GM19035 (cell line): ENCODE data around the gene NADK.
"Not testable (repeated sequence)": the region's sequence is repeated elsewhere in the genome, so short reads cannot be mapped to it uniquely, and the experiment has no call there.

Source experiments
- ATAC-seq: cut with Tn5 transposase; IDR thresholded peaks from one replicate; pipeline ENCODE4 v1.9.1; 2021; ENCODE audit not compliant: unreplicated experiment

NADK gene

DNA sequence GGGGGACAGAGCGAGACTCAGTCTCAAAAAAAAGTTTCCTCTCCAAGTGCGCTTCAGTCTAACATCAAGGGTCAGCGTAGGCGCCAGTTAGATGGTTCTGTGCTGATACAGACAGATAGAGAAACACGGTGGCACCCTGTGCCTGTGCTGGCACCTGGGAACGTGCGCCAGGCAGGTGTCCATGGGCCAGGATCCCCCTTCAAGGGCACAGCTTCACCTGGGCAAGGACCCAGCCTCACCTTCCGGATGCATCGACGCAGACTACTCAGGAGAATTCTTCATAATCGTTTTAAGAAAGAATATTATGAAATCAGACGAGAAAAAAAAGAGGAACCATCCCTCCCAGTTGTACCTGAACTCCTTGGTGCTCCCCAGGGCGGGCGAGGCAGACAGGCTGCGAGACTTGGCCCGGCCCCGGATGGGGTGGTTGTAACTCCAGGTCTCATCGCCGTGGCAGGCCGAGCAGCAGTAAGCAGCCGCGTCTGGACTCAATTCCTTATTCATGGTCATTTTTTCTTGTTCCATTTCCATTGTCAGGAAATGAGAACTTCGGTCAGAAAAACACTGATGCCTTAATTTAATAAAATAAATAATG, 13.3 kb downstream of the NADK start:
- ATAC-seq, result no peak

DNA sequence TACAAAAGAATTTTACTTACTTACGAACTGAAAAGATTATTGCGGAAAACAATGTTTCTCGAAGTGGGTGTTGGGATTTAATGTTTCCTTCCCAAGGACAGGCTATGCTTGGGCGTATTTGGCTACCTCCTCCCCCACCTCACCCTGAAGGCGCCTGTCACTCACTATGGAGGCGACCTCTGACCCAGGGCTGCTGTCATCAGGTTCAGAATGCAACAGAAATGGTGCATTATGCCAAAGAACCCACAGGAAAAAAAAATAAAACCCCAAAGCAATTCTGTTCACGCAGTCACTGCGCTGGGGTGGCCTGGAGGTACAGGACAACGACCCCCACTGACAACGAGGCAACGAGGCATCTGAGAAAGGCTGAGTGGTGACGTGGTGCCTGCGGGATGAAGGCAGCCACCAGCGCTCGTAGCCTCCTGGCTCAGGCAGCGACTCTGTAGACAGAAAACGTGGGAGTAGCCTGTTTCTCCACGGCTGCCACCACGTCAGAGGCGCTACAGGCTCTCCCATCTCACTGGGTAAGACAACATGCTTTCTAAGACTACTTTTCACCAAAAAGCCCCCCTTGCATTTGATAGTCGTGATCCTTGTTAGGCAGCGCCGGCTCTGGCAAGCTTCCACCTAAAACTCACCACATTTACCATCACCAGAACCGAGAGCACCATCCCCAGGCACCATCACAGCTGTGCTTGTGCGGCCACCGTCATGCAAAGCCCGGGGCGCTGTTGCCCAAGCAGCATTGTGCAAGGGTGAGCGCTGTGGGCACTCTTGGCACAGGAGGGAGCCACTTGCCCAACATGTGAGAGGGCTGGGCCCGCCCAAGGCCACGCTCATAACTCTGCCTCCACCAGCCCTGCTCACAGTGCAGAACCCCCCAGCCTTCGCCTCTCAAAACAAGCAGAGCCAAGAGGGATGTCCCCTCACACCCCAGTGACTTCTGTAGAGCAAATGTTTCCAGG, 14.3 kb downstream of the NADK start:
- no peak for ATAC-seq

DNA sequence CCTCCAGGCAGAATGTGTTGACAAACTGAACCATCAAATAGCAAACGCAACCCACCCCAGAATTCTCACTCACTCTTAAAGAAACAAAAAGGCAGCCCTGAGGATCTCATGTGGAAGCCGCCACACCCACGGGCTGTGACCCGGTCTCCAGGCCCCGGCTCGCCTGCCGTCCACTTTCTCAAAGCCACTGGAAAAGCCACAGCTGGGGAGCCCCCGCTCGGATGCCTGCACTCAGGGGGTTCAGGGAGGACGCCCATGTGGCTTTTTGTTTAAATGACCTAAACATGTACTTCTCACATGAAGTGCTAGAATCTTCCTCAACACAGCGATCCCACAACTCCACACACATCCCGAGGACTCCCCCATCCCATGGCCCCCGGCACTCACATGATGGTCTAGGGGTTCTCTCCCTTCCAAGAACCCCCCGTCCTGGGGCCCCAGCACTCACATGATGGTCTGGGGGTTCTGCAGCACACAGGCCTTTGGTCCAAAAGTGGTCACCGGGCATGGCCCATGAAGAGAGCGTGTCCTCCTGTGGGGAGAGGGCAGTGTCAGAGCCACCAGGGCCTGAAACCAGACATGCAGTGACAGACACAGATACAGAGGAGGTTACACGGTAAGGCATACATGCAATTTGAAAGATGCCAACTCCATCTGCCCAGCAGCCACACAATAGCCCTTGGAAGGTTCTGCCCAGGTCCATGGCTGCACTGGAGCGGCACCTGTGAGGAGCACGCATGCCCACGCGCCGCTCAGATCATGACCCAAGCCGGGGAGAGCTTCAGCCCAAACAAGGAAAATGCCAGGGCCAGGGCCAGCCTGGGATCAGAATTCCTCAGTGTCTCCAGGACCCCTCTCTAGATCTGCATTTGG, 16.5 kb downstream of the NADK start:
- ATAC-seq, result no peak

DNA sequence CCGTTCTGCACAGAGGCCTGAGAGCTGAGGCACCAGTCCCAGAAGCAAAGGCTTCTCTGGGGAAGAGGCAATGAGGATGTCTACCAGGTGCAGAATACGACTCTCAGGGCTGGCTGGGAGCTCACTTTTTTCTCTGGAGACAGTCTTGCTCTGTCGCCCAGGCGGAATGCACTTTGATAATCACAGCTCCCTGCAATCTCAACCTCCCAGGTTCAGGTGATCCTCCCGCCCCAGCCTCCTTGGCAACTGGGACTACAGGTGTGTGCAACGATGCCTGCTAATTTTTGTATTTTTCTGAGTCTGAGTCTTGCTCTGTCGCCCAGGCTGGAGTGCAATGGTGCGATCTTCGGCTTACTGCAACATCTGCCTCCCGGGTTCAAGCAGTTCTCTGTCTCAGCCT, 17.6 kb downstream of the NADK start:
- ATAC-seq, result no peak

DNA sequence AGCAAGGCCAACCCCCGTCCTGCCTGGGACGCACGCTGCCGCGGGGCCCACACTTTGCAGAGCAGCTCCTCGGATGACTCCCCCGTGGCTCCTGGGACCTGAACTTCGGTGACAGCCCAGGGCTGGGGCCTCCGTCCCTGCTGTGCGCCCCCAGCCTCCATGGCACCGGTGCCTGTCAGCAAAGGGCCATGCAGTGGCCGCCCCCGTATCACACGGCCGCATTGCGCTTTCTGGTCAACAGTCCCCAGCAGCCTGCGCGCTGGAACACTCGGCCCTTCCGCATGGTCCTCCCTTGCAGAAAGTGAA, 18.0 kb downstream of the NADK start:
- ATAC-seq, result no peak

DNA sequence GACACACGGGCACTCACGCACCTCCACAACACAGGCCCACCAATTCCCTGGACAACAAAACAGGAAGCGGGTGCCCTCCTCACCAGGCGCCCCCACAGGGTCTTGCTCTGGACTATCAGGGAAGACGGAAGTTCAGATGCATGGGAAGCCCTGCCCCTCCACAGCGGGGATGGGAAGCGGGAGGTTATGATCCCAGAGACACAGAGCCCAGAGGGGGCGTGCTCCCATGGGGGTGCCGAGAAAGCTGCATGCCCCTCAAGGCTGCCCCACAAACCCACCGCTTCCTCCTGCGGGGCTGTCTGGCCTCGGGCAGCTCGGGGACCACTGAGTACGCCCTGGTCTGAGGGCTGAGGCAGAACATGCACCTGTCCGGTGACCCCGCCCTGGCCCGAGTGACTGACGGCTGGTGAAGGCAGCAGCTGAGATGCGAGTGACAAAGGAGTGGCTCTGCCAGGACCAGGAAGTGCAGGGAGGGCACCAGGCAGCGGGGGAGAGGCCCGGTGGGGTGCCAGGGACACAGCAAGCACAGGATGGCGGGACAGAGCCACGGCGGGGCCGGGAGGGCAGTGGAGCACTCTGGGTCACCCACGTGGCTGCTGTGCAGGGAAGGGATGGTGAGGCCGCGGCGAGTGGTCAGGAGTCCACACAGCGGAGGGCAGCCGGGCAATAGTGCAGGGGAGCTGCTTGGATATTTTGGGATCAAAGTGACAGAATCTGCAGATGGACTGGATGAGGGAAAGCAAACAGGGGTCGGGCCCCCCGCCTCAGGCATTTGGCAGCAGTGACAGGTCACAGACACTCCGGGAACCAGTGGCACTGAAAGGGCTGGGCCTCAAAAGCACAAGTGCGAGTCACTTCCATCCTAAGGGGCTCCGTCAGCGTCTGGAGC, 18.6 kb downstream of the NADK start:
- no peak for ATAC-seq

DNA sequence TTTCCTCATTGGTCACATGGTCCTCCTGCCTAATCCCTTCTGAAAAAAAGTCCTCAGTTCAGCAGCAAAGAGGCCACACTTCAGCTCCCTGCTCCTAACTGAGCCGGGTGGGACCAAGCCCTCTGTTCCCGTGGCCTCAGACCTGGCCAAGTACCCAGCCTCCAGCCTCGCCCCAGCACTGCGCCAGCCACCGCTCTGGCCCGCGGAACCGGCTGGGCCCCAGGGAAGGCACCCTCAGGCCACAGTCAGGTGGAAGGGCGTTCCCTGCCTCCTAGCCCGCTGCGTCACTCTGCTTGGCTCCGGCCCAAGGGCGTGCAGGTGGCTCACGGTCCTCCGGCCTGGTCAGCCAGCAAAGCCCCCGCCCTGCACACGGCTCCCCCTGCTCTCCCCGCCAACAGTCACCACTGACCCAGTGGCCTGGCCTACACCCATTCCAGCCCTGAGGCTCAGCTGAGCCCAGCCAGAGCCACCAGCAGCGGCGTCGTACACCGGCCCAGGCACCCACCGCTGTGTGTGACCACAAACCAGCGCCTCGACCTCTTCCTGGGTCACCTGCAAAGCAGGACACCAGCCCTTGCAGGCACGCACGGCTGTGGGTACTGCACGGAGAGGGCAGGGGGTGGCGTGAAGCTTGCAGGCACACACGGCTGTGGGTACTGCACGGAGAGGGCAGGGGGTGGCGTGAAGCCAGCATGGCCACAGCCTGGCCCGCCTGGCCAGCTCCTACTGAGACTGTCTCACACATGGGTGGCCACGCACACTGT, 19.4 kb downstream of the NADK start:
- no peak for ATAC-seq

DNA sequence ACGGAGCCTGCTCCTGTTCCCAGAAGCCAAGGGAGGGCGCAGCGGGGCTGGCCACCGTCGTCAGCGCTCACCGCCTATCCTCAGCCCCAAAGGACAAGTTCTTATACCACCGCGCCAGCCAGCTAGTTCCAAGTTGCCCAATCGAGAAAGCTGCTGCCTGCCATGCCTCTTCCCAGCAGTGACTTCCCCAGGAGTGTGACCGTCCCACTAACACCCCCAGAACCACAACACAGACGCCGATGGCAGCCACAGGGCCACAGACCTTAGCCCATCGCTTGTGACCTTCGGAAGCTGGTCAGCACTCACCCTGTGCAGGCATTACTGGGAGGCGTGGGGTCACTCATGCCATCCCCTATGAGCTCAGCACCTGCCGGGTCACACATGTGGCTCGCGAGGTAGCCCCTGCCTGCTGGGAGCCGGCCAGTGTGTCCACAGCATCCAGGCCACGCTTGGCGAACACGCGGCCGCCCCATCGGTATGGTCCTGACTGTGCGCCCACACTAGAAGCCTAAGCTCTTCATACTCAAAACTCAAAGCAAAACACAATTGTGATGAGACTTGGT, 20.1 kb downstream of the NADK start:
- ATAC-seq, result no peak

DNA sequence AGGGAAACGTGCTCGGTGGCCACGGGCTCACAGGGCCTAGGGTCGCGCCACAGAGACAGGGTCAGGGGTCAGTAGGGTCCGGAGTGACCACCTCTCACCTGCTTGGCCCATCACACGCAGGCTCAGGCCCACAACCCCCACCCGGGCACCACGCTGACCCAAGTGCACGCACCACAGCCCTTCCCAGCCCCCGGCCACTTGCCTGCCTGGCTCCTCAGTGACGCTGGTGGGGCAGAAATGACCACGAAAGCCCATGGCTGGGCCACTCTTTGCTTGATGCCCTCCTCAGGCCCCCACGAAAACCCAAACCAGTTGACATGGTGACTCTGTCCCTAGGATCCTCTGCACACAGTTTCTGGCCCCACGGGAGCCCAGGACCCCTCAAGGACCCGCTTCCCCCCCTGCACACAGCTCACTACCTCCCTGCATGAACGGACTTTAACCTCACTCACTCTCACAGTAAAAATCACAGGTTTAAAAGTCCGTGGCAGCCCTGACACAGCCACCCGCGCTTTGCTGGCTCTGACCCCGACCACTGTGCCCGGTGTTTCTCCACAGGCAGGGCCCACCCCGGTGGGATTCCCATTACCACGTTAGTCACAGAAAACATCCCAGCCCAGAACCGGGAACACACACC, 20.7 kb downstream of the NADK start:
- no peak for ATAC-seq

DNA sequence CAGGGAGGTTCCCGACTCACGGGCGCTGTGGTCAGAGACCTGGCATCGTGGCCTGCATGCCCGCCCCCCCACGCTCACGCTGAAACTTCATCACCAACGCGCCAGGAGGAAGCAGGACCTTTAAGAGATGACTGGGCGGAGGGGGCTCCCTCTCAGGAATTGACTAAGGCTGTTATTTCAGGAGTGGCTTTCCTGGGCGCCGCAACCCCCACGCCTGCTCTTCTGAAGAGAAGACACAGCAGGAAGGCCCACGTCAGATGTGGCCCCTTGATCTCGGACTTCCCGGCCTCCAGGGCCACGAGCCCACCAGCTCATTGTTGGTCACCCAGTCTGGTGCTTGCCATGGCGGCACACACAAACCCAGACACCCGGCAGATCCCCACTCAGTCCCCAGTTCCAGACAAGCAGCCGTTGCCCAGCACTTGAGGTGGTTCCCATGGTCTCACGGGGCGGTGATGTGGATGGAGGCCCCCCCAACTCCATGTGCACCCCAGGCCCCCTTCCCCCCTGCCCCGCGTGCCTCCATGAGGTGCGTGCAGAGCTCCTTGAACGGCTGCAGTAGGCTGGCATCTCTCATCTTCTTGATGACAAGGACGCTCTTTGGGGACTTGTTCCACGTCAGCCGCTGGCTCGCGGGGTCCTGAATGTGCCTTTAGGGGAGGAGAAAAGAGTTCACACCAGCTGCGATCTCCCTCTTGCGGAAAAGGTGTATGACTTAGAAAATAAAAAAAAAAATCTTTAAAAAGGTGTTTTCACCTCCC, 21.4 kb downstream of the NADK start:
- ATAC-seq, result no peak

DNA sequence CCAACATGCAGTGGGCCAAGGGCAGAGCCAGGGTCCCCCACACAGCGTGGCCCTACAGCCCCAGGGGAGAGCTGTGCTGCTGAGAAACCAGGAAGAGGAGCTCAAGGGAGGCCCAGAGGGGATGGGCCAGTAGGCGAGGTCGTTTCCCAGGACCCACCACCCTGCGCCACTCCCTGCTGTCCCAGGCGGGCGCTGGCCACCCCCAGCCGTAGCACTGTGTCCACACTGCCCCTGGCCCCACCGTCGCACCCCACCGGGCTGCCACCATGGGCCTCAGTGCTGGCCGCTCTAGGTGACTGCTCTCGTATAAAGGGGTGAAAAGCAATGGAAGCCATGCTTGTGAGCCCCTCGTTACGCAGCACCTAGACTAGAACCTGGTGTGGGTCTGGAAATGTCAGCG, 22.4 kb downstream of the NADK start:
- no peak for ATAC-seq

DNA sequence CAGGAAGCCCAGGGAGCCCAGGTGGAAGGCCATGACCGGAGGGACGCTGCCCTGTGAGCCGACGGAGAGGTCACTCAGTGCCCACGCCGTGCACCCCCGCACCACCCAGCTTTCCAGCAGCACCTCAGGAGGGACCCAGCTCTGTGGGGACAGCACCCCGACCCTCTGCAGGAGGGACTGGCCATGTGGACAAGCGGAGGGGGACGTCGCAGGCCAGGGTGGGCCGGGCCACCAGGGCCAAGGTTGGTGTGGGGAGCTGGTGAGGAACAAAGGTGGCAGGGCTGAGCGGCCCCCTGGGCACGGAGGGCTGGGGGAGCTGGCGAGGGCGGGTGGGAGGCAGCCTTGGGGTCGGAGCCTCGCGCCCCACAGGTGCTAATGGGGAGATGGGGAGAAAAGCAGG, 22.8 kb downstream of the NADK start:
- no peak for ATAC-seq

DNA sequence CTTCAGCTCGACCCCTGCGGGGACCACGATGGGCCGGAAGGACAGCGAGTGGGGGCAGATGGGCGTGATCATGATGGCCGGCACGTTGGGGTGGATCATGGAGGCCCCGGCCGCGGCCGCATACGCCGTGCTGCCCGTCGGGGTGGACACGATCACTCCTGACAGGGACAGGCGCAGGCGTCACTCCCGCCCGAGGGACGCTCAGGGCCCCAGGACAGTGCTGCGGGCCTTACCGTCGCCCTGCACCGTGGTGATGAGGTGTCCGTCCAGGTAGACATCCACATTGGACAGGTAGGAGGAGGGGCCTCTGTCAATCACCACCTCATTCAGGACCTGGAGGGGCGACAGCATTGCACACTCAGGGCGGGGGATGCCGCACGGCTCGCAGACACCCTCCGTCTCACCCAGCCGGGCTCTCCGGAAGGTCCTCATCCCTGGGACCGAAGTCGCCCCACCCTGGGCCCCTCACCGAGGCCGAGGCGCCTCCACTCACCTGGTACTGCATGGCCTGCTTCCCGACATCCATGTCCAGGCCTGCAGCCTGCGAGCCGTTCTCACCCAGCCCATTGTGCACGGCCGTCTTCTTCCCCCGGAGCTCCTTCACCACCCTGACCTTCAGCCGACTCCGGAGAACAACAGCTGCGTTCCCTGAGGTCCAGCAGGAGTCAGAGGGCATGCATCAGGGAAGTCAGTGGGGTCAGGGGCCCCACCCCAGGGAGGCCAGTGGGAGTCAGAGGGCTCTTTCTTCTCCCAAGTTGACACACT, 24.0 kb downstream of the NADK start:
- no peak for ATAC-seq

DNA sequence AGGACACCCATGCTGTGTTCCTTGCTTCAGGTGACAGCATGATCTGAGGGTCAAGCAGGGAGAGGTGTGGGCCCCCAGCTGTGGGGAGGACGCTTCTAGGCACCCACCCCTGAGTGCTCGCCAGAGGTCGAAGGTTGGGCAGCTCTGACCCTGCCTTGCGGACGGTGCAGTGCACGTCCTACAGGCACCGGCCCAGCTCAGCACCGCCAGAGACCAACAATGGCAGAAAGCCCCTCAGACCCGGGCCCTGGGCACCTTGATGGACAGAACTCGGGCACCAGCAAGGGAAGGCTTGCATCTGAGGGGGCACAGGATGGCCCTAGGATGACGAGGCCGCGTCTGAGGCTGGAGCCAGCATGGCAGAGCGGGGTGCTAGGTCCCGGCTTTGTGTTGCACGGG, 24.7 kb downstream of the NADK start:
- ATAC-seq, result no peak

DNA sequence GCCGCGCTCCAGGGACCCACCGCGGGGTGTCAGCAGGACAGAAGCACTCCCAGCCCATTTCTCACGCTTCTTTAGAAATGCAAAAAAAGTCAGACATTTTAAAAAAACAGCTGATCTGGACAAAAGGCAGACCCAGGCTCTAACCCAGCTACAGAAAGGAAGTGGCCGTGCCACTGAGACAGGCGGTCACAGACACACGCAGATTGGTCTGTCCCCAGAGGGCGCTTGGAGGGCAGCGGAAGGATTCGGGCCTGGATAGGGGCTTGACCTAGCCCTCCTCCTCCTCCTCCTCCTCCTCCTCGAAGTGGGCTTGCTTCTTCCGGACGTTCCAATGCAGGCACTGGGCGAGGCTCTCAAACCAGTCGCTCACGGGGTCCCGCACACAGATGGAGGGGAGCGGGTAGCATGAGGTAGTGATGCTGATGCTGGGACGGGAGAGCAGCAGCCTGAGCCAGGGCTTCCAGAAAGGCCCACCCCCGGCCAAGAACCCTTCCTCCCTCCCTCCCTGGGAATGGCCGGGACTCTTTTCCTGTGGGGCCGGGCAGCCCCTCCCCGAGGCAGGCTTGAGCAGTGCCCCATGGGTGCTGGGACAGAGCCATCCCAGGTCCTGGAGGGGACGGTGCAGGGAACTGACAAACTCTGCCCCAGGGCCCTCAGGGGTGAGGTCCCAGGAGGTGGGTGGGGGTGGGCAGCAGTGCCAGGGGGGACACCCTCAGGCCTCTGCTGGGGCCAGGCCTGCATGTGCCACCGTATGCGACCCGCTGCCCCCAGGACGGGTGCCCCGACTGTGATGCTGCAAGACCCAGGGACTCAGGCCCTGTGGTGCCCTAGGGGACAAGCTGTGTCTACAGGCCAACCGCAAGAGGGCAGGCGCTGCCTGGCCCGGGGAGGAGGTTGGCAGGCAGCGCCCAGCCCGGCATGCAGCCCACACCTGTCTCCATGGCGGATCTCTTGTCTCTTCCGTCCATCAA, 25.3 kb downstream of the NADK start:
- no peak for ATAC-seq

DNA sequence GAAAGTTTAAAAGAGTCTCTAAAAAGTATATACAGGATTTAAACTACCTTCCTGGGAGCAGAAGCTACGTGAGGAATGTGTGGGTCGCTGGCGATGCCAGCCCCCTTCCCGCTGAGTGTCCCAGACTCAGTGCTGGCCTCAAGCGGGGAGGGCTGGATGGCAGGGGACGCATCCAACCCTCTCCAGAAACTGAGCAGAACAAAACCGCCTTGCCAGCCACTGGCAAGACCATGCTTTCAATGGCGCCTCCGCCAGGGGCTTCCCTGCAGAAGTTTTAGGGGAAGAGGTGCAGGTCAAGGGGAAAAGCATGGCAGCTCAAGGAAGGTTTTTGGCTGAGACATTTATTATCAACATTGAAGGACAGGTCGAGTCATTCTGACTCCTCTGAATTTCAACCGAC, 26.1 kb downstream of the NADK start:
- ATAC-seq, result no peak

DNA sequence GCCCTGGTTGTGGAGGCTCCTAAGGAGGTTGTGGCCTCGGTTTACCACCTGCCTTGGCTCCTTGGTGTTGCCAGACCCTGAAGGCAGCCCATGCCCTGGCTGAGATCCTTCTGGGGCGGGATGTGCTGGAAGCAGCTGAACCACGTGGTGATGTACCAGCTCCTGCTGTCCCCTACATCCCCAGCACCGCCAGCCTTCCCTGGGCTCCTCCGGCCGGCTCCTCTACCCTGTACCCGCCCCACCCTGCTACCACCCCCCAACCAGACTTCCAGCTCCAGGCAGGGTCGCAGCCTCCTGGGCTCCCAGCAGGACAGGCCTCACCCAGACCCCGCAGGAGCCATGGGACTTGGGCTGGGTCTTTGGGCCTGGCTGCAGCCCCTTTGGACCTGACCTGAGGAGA, 28.3 kb downstream of the NADK start:
- not testable (repeated sequence) for ATAC-seq
